K562 (cell line): ENCODE results near the gene DOCK7. TPM values are rescaled to one million over a fixed set of nuclear protein-coding genes. Genes with fewer than 3 reads are reported as not detected.

Source experiments
- BCOR ChIP-seq: fragments of 450-650 bp; IDR thresholded peaks from 2 replicates; pipeline ENCODE4 v1.6.1; 2016
- CEBPG ChIP-seq, 3 experiments: fragments of 200-800 bp in 1 of 3; sonication (Bioruptor generic) in 1 of 3; sonication (generic) in 1 of 3; formaldehyde crosslinking in 1 of 3; IDR thresholded peaks in 2 of 3; conservative IDR thresholded peaks in 1 of 3; 2 replicates each; pipeline versions ENCODE4 v1.6.1 to v1.8.0; 2016 to 2022; ENCODE audit warnings: missing compliant biosample characterization in 2 of 3, missing genetic modification characterization in 2 of 3, mild to moderate bottlenecking in 1 of 3, missing genetic modification reagents in 1 of 3
- CHD4 ChIP-seq: fragments of 200-600 bp; sonication (generic); IDR thresholded peaks from 3 replicates; pipeline ENCODE4 v1.6.1; 2012; ENCODE audit warnings: low read depth, mild to moderate bottlenecking, mixed read lengths, low read length, inconsistent platforms; ENCODE audit not compliant: insufficient read depth, insufficient replicate concordance, poor library complexity, severe bottlenecking
- EP400 ChIP-seq: fragments of 450-650 bp; IDR thresholded peaks from 2 replicates; pipeline ENCODE4 v1.6.1; 2017; ENCODE audit warnings: antibody characterized with exemption, mild to moderate bottlenecking, moderate library complexity
- ETV5 ChIP-seq: sonication (generic); formaldehyde crosslinking; IDR thresholded peaks from 2 replicates; pipeline ENCODE4 v1.4.0; 2020; ENCODE audit warnings: low read depth, mild to moderate bottlenecking, missing genetic modification reagents
- FOXJ3 ChIP-seq: sonication (generic); formaldehyde crosslinking; IDR thresholded peaks from 2 replicates; pipeline ENCODE4 v1.4.0; 2020; ENCODE audit warnings: mild to moderate bottlenecking, missing genetic modification reagents
- LEF1 ChIP-seq: fragments of 450-650 bp; IDR thresholded peaks from 2 replicates; pipeline ENCODE4 v1.6.1; 2016; ENCODE audit warnings: mild to moderate bottlenecking
- MAFF ChIP-seq: IDR thresholded peaks from 2 replicates; pipeline ENCODE4 v1.6.1; 2012; ENCODE audit warnings: low read length, improper control_type of control experiment
- MEF2A ChIP-seq: IDR thresholded peaks from 2 replicates; pipeline ENCODE4 v1.6.1; 2011; ENCODE audit warnings: low read depth, mild to moderate bottlenecking, low read length, moderate library complexity; ENCODE audit not compliant: control insufficient read depth
- MEF2D ChIP-seq: conservative IDR thresholded peaks from 2 replicates; pipeline ENCODE4 v1.6.1; 2016; ENCODE audit warnings: low read depth, missing genetic modification characterization, missing compliant biosample characterization
- OTX1 ChIP-seq: fragments of 450-650 bp; formaldehyde crosslinking; IDR thresholded peaks from 2 replicates; pipeline ENCODE4 v1.4.0; 2022; ENCODE audit warnings: mild to moderate bottlenecking
- PHB2 ChIP-seq: fragments of 450-650 bp; IDR thresholded peaks from 2 replicates; pipeline ENCODE4 v1.6.1; 2017; ENCODE audit warnings: low read depth
- POLR3A ChIP-seq: IDR thresholded peaks from 2 replicates; pipeline ENCODE4 v1.6.1; 2011; ENCODE audit warnings: borderline replicate concordance, mild to moderate bottlenecking, moderate library complexity; ENCODE audit not compliant: insufficient read length, insufficient read depth; ENCODE audit errors: extremely low read depth
- RBBP5 ChIP-seq: fragments of 200-600 bp; sonication (generic); IDR thresholded peaks from 2 replicates; pipeline ENCODE4 v1.6.1; 2012; ENCODE audit warnings: borderline replicate concordance, mild to moderate bottlenecking, low read length, control low read depth, inconsistent platforms; ENCODE audit not compliant: insufficient read depth, poor library complexity, severe bottlenecking
- RCOR1 ChIP-seq, 2 experiments: IDR thresholded peaks; 2 replicates each; pipeline ENCODE4 v1.6.1; 2012; ENCODE audit warnings: low read depth in 2 of 2, low read length in 2 of 2, borderline replicate concordance in 1 of 2, improper control_type of control experiment in 1 of 2
- SRSF7 ChIP-seq: fragments of 200-400 bp; formaldehyde crosslinking; optimal IDR thresholded peaks from 2 replicates; pipeline ENCODE3; 2017; ENCODE audit warnings: mild to moderate bottlenecking, low read depth, low read length
- ZNF354B ChIP-seq: fragments of 250-450 bp; sonication (Bioruptor Pico); IDR thresholded peaks from 2 replicates; pipeline ENCODE4 v1.4.0; 2020
- ZNF75A ChIP-seq: fragments of 450-650 bp; formaldehyde crosslinking; IDR thresholded peaks from 2 replicates; pipeline ENCODE4 v1.4.0; 2020; ENCODE audit warnings: mild to moderate bottlenecking
- ZSCAN32 ChIP-seq: fragments of 450-650 bp; formaldehyde crosslinking; IDR thresholded peaks from 2 replicates; pipeline ENCODE4 v1.4.0; 2020; ENCODE audit warnings: mild to moderate bottlenecking, moderate library complexity
- polyA plus RNA-seq, 8 experiments: library from polyadenylated mRNA; depleted of rRNA in 4 of 8; stranded (reverse) in 5 of 8; unstranded in 3 of 8; fragments of >200 nt; fragmentation: Nextera tagmentation in 2 of 8; fragmentation: Illumina TruSeq in 1 of 8; extraction: Ambion mirVana in 2 of 8; extraction: Trizol in 1 of 8; gene quantifications; 2 replicates each; pipeline versions ENCODE4 v1.2.1 to v1.2.3, GENCODE V29; 2011 to 2014; ENCODE audit warnings: inconsistent platforms in 1 of 8, missing spikeins in 1 of 8
- total RNA-seq, 7 experiments: library from RNA; depleted of rRNA in 6 of 7; stranded (reverse); fragments of >200 nt in 6 of 7; fragmentation: Illumina TruSeq in 2 of 7; extraction: Trizol in 2 of 7; gene quantifications; 2 replicates each; pipeline versions ENCODE4 v1.2.1 to v1.2.3, GENCODE V29; 2011 to 2021; ENCODE audit warnings: low replicate concordance in 1 of 7
- TF ChIP-seq, protein P1 (sequence below): fragments of 450-650 bp; IDR thresholded peaks from 2 replicates; pipeline ENCODE4 v1.6.1; 2016; ENCODE audit warnings: borderline replicate concordance
- TF ChIP-seq, protein P2 (sequence below): IDR thresholded peaks from 2 replicates; pipeline ENCODE4 v1.6.1; 2011; ENCODE audit warnings: borderline replicate concordance, low read depth, mild to moderate bottlenecking, moderate library complexity, low read length; ENCODE audit not compliant: insufficient read depth, poor library complexity, severe bottlenecking
- TF ChIP-seq, protein P3 (sequence below), 2 experiments: IDR thresholded peaks; 2 replicates each; pipeline ENCODE4 v1.6.1; 2011; ENCODE audit warnings: borderline replicate concordance in 1 of 2, control low read depth in 1 of 2, low read depth in 1 of 2, low read length in 1 of 2, mild to moderate bottlenecking in 1 of 2, mixed read lengths in 1 of 2, moderate library complexity in 1 of 2; ENCODE audit not compliant: insufficient read depth in 1 of 2, insufficient read length in 1 of 2, poor library complexity in 1 of 2, severe bottlenecking in 1 of 2; ENCODE audit errors: extremely low read depth in 1 of 2

DOCK7 gene
- total and polyA plus RNA-seq, 9 of the 15 experiments (the other 6 are each of a cell fraction or from before 2014, with no cell fraction given), result 4.9 to 35.1 (median 12.6) TPM

DNA sequence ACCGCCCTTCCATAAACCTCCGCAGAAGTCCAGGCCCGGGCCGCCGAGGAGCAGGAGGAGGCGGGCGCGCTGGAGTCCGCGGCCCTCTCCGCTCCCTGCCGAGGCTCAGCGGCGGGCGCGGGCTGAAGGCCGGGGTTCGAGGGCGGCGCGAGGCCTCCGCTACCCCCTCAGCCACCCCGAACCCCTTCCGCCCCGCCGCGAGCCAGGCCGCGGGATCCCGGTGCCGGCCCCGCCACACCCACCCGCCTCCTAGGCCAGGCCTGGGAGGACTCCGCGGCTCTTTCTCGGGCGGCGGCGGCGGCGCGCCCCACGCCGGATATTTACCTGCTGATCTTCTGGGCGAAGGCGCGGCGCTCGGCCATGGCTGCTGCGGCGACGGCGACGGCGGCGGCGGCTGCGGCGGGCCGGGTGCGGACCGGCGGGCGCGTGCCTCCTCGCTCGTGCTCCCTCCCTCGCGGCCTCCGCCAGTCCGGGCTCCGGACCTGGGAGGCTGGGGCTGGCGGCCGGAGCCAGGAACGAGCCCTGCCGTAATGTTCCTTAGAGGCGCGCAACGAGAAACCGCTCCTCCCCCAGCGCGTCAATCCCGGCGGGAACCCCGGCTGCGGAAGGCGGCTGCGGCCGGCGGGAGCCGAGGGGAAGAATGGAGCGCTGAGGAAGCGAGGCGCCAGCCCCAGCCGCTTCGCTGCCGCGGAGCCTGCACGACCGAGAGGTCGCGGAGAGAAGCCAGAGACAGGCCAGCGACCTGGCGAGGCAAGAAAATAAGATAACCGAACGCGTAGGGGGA, at the start of gene DOCK7 (continued):
- TF ChIP-seq, protein P1, sequence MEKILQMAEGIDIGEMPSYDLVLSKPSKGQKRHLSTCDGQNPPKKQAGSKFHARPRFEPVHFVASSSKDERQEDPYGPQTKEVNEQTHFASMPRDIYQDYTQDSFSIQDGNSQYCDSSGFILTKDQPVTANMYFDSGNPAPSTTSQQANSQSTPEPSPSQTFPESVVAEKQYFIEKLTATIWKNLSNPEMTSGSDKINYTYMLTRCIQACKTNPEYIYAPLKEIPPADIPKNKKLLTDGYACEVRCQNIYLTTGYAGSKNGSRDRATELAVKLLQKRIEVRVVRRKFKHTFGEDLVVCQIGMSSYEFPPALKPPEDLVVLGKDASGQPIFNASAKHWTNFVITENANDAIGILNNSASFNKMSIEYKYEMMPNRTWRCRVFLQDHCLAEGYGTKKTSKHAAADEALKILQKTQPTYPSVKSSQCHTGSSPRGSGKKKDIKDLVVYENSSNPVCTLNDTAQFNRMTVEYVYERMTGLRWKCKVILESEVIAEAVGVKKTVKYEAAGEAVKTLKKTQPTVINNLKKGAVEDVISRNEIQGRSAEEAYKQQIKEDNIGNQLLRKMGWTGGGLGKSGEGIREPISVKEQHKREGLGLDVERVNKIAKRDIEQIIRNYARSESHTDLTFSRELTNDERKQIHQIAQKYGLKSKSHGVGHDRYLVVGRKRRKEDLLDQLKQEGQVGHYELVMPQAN, result no peak
- TF ChIP-seq PHB2, result no peak
- TF ChIP-seq ETV5 (CRISPR knock-in tag), result no peak
- TF ChIP-seq RCOR1 (IDR thresholded peaks at IDR 0.05; ENCODE audit: borderline replicate concordance in 1 of 2, low read depth in 2 of 2, low read length in 2 of 2), result 0 out of 4 replicates have a peak, but pooled peaks of 1 of the 2 experiments have one; percentile 52
- no peak for TF ChIP-seq CHD4
- no peak for TF ChIP-seq ZNF354B (CRISPR knock-in tag)
- no peak for TF ChIP-seq ZNF75A (CRISPR knock-in tag)
- no peak for TF ChIP-seq MEF2A
- no peak for TF ChIP-seq POLR3A
- TF ChIP-seq, protein P2, sequence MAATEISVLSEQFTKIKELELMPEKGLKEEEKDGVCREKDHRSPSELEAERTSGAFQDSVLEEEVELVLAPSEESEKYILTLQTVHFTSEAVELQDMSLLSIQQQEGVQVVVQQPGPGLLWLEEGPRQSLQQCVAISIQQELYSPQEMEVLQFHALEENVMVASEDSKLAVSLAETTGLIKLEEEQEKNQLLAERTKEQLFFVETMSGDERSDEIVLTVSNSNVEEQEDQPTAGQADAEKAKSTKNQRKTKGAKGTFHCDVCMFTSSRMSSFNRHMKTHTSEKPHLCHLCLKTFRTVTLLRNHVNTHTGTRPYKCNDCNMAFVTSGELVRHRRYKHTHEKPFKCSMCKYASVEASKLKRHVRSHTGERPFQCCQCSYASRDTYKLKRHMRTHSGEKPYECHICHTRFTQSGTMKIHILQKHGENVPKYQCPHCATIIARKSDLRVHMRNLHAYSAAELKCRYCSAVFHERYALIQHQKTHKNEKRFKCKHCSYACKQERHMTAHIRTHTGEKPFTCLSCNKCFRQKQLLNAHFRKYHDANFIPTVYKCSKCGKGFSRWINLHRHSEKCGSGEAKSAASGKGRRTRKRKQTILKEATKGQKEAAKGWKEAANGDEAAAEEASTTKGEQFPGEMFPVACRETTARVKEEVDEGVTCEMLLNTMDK, result no peak
- TF ChIP-seq, protein P3, sequence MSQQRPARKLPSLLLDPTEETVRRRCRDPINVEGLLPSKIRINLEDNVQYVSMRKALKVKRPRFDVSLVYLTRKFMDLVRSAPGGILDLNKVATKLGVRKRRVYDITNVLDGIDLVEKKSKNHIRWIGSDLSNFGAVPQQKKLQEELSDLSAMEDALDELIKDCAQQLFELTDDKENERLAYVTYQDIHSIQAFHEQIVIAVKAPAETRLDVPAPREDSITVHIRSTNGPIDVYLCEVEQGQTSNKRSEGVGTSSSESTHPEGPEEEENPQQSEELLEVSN (IDR thresholded peaks at IDR 0.05; ENCODE audit: borderline replicate concordance in 1 of 2, extremely low read depth in 1 of 2, insufficient read depth in 1 of 2, insufficient read length in 1 of 2, low read depth in 1 of 2, low read length in 1 of 2, poor library complexity in 1 of 2, severe bottlenecking in 1 of 2), result peak; percentile 41 to 85
- no peak for TF ChIP-seq CEBPG (CRISPR knock-in tag; IDR thresholded peaks at IDR 0.05)
- no peak for TF ChIP-seq CEBPG (tag; conservative IDR thresholded peaks at IDR 0.05 in 1 of 2, IDR thresholded peaks at IDR 0.05 in 1 of 2)
- TF ChIP-seq MEF2D, result no peak
- no peak for TF ChIP-seq EP400
- TF ChIP-seq LEF1, result no peak
- TF ChIP-seq OTX1 (CRISPR knock-in tag), result no peak
- peak; percentile 85 for TF ChIP-seq BCOR
- TF ChIP-seq RBBP5, result peak; percentile 63
- TF ChIP-seq SRSF7, result no peak
- no peak for TF ChIP-seq ZSCAN32 (CRISPR knock-in tag)
- no peak for TF ChIP-seq MAFF
- TF ChIP-seq FOXJ3, result no peak
